Measurements from ENCODE around the gene IL4R. TPM values are rescaled to one million over a fixed set of nuclear protein-coding genes. Genes with fewer than 3 reads are reported as not detected.

The IL4R gene
- total RNA-seq, 1 experiment from 2014 or later, result 25.6 TPM

DNA sequence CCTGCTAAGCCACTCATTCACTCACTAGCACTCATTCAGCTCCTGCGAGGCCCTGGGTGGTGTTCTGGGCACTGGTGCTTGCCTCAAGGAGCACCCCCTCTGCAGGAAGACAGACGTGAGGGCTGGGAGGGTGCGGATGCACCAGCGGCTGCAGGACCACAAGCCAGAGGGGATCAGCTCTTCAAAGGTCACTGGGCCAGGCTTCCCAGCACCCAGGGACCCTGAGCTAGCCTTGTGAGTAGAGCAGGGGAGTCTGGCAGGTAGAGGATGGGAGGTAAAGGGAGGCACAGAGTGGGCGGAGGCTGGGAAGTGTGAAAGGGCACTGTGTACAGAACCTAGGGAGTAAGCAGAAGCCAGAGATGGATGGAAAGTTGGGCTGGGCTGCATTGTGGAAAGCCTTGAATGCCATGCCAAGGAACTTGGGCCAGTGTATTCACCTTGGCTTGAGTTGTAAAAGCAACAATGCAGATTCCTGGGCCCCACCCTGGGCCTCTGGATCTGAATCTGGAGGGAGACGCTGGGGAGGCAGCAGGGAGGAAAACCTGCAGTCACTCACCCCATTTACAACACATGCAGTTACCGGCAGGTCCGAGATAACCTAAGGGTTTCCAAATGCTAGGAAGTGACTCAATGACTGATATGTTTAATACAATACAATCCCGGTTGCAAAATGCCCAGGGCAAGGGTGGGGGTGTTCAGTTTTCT, 1.7 kb downstream of the IL4R start:
- DNase-seq (ENCODE audit: low spot score), result peak; percentile 83

DNA sequence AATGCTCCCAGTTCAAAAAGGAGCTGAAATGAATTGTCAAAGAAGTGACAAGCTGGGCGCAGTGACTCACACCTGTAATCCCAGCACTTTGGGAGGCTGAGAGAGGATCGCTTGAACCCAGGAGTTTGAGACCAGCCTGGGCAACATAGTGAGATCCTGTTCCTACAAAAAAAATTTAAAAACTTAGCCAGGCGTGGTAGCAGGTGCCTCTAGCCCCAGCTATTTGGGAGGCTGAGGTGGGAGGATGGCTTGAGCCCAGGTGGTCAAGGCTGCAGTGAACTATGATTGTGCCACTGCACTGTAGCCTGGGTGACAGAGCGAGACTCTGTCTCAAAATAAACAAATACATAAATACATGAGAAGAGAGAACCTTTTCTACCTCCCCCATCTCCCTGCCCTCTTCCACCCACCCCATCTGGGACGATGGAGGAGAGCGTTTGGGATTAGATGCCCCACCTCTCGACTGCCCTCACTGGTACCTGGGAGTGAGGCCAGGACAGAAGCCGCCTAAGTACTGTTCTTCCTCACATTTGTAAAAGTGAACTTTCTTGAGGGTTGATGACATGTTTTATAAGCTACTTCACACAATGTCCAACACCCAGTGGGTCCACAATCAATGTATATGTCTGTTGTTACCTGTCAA, 2.4 kb downstream of the IL4R start:
- DNase-seq (ENCODE audit: low spot score), result no peak

DNA sequence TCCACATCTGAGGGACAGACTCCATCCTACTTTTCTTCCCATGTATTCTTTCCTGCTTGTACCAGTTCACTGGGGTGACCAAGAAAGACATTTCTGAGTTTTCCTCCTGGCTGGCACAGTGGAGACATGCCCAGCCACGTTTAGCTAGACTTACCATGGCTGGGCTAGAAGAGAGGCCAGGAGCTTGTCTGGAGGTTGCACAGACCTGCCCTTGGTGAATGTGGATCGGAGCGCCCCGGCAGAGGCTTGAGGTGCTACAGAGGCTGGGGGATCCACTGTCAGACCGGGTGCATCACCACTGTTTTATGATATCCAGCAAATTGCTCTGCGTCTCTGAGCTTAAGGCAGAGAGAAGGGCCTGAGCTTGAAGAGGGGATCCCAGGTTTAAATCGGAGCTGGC, 3.5 kb downstream of the IL4R start:
- DNase-seq (ENCODE audit: low spot score), result no peak

DNA sequence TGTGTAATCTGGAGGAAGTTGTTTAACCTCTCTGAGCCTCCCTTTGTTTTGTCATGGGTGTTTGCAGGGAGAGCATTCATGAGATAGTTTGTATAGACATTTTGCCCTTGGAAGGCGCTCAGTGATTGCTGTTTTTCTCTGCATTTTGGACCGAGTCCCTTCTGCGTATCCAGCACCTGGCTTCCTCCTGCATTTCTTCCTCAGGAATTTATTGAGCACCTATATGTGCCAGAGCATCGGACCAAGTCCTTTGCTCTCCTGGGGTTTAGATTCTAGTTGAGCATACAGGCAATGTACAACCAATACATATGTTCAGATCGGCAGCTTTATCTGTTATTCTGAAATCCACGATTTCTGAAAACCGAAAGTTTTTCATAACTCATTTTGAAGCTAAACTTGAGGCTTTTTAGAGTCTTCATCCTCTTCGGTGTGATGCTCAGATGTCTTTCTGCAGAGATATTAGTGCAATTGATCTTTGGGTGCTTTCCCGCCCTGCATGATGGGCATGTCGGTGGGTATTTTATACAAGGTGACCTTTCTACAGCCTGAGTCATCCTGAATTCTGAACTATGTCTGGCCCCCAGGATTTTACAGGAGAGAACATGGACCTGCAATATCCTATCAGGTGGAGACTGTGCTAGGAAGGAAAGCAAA, 4.1 kb downstream of the IL4R start:
- DNase-seq (ENCODE audit: low spot score), result no peak

DNA sequence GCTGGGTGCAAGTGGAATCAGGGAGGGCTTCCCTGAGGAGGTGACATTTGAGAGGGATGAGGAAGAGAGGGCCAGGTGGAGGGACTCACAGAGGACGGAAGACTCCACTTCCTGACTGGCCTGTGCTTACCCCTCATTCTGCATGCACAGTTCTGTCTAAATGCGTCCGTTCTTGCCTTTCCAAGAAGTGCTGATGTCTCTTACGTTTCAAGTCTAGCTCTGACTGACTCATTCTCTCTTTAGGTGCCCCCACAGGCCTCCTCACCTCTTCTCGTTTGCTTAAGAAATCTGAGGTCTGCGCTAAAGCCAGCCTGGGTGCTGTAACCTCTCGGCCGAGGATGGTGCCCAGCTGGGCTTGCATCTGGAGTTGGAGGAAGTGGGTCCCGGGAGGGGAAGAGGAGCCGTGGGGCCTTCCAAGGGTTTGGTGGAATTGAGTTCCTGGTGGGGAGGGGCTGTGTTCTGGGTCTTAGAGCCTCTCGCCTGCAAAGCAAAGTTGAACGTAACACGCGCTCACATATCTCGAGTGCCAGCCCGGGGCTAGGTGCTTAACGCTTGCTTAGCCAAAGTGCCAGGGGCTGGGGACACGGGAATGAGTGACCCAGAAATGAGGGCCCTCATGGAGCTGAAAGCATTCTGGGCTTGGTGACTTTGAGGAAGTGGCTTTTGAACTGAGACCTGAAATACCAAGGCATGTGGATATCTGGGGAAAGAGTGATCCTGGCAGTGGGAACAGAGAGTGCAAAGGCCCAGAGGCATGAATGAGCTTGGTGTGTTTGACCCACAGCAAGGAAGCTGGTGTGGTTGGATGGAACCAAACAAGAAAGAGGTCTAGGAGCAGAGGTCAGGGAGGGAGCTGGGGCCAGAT, 4.8 kb downstream of the IL4R start:
- DNase-seq (ENCODE audit: low spot score), result no peak

DNA sequence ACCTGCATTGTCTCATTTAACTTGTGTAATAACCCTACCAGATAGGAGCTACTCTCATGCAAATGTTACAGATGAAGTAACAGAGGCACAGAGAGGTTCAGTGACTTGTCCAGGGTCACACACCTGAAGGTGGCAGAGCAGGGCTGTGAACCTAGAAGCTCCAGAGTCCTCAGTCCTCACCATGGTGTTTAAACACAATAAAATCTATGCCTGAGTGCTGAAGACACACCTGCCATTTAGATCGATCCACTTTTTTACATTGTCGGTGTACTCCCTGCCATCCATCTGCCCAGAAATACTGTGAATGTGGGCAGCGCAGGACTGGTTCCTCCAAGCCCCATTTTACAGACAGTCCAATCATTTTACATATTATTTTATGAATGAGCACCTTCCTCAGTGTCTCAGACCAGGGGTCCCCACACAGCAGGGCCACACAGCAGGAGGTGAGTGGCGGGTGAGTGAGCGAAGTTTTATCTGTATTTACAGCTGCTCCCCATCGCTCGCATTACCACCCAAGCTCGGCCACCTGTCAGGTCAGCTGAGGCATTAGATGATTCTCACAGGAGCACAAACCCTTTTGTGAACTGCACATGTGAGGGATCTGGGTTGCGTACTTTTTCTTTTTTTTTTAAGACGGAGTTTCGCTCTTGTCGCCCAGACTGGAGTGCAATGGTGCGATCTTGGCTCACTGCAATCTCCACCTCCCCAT, 5.6 kb downstream of the IL4R start:
- no peak for DNase-seq (ENCODE audit: low spot score)

DNA sequence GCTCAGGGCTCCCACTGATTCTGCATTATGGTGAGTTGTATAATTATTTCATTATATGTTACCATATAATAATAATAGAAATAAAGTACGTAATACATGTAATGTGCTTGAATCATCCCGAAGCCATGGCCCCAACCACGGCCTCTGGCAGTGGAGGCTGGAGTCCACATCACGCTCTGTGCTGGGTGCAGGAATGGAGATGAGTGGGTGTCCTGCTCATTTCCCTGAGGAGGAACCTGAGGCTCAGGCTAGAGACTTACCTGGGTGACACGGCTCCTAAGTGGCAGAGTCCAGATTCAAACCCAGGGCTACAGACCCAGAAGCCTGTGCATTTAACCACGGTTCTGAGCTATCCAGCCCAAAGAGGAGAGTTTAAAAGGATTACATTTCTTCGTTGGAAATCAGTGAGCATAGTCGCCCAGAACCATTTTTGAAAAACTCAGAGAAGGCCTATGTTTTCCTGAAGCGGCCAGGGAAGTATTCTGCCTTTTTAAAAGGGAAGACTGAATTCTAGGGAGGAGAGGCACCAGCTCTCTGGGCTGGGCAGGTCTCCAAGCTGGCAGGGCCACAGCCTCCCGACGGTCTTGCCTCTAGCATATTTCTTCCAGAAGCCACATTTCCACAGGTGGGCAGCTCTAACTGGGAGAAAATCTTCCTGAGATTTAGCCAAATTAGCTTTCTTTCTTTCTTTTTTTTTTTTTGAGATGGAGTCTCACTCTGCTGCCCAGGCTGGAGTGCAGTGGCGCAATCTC, 6.7 kb downstream of the IL4R start:
- no peak for DNase-seq (ENCODE audit: low spot score)

DNA sequence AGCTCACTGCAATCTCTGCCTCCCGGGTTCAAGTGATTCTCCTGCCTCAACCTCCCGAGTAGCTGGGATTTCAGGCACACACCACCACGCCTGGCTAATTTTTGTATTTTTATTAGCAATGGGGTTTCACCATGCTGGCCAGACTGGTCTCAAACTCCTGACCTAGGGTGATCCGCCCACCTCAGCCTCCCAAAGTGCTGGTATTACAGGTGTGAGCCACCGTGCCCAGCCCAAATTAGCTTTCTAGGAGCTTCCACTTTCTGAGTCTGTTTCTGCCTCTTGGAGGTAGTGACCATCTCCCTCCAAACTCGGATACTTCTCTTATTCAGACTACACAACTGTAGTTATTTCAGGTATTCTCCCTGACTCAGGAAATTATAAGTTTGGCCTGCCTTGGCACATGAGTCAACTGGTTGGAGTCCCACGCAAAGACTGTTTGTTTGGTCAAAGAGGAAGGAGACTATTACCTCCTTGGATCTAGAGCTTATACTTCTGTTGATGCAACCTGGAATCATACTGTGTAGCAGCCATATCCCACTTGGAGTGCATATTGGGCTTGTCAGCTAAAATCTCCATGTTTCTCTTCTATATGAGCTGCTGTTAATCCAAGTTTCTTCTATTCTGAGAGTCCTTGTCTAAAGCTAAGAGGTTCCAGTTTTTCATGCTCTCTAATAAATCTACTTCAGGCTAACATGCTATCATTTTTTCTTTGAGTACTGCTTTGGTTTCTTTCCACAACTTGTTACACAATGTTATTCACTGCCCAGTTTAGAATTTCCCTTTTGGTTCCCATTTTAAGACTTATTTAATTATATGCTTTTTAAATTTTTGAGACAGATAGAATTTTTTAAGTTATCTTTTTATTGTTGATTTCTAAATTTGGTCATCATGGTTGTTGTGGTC, 7.5 kb downstream of the IL4R start:
- no peak for DNase-seq (ENCODE audit: low spot score)

DNA sequence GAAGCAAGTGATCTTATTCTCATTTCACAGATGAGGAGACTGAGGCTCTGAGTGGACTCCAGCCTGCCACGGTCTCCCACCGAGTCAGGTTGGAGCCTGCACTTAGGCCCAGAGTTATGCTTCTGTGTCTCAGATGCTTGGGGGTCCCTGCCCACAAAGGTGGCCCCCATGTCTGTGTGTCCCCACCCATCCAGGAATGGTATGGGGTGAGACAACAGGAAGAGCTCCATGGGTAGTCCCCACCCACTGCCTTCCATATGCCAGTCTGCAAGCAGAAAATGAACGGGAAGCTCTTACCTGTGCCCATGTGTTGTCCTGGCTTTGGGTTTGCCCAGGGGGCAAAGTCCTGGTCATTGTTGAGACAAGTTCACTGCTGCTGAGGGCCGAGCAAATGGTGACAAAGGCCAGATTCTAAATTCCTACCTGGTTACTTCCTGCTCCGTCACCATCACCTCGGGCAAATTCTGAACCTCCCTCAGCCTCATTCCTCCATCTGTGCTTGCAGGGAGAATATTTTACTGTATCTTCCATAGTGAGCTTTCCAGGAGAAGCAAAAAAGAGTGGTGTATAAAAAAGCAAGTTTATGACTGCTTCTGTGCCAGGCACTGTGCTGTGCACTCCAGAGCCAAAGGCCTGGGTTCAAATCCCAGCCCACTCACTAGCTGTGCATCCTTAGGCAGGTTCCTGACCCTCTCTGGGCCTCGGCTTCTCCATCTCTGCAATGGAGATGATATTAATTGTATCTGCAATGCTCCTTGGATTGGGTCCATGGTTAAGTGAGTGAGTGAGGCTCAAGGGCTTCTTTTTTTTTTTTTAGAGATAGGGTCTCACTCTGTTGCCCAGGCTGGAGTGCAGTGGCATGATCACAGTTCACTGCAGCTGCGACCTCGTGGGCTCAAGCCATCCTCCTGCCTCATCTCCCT, 9.3 kb downstream of the IL4R start:
- no peak for DNase-seq (ENCODE audit: low spot score)

DNA sequence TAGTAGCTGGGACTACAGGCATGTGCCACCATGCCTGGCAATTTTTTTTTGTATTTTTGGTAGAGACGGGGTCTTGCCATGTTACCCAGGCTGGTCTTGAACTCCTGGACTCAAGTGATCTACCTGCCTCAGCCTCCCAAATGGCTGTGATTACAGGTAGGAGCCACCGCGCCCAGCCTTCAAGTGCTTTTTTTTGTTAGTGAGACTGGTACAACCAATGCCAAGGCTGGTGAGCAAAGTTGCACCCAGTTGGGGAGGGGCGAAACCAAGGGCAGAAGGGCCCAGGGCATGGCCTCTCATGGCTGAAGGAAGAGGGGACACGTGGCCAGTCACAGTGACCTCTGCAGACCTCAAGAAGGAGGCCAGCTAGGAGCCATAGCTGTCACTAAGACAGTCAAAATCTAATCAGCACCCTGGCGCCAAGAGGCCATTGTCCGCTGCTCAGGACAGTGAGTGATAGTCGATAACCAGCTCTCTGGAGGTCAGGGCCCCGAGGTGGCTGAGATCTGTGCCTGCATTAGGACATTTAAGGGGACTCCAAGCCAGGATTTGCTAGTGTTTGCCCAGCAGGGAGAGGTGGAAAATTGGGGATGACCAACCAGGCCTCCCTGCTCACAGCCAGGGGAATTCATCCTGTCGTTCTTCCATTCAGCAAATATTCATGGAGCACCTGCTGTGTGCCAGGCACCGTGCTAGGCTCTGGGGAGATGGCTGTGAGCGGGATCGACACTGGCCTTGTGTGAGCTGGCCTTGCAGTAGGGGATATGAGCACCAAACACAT, 10.2 kb downstream of the IL4R start:
- no peak for DNase-seq (ENCODE audit: low spot score)

DNA sequence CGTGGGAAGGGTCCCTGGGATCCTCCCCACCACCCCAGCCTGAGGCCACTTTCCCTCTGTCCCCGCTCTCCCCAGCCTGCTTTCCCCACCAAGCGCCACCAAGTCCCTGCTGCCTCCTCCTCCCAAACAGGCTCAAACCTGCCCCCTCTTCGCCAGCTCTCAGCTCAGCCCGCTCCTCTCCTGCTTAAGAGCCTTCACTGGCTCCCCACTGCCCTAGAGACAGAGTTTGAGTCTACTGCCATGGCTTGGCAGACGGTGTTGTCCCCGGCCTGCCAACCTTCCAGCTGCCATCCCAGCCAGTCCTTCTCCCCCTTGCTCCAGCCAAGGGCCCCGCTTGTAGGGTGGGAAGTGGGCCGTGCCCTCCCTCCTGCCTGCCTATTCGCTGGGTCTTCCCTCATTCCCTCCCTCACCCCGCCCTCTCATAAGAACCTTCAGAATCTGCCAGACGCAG, 11.1 kb downstream of the IL4R start:
- no peak for DNase-seq (ENCODE audit: low spot score)

DNA sequence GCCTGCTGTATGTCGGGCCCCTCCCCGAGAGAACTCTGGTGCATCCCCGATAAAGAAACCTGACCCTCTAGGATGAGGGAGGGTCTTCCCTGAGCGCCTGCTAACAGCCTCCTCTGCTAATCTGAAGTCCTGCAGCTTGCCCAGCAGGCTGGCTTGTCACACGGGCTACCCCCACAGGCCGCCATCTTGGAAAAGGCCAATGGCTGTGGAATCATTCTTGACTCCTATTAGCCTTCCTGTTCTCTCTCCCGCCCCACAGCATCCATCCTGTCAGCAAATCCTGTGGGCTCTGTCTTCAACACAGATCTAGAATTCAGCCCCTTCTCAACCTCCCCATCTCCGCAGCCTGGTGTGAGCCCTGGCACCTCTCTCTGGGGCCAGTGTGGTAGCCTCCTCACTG, 12.0 kb downstream of the IL4R start:
- DNase-seq (ENCODE audit: low spot score), result no peak

DNA sequence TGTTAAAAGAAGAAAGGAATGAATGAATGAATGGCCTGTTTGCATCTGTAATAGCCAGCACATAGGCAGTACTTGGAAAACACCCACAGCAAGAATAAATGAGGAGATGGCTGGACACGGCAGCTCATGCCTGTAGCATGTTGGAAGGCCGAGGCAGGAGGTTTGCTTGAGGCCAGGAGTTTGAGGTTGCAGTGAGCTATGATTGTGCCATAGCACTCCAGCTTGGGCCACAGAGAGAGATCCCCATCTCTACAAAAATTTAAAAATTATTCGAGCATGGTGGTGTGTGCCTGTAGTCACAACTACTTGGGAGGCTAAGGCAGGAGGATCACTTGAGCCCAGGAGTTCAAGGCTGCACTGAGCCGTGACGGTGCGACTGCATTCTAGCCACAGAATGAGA, 12.5 kb downstream of the IL4R start:
- DNase-seq (ENCODE audit: low spot score), result no peak

DNA sequence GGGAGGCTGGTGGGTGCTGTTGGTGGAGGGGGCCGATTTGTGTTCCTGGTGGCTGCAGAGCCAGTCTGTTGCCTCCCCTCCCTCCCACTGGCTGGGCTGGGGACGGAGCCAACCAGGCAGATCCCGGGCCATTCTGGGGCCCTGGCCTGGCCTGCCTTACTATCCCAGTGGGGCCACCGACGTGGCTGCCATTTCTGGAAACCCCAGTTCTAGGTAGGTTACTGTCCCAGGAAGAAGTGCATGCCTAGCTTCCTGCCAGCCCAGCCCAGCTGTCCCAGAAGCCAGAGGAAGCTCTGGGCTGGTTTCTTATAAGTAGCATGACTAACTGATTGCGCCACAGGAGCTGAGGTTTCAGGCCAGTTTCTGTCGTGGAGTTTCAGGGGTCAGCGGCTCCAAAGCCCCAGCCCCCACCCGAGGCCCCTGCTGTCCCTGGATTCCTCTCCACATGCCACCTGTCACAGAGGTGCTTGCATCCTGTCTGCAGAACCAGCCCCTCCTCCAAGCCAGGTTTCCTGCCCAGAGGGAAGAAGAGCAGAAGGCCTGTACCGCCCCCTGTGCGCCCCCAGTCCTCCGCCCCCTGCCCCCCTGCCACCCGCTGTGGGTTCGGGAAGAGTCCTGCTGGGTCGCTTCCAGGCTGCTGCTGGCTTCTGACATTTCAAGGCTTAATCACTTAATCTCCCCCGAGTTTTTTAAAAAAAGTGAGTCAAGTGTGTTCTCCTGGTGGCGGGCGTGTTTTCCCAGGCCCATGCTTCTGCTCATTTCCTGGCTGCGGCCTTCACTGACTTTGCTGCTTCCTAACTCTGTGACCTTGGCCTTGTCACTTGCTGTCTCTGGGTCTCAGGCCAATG, 13.2 kb downstream of the IL4R start:
- DNase-seq (ENCODE audit: low spot score), result peak; percentile 97

DNA sequence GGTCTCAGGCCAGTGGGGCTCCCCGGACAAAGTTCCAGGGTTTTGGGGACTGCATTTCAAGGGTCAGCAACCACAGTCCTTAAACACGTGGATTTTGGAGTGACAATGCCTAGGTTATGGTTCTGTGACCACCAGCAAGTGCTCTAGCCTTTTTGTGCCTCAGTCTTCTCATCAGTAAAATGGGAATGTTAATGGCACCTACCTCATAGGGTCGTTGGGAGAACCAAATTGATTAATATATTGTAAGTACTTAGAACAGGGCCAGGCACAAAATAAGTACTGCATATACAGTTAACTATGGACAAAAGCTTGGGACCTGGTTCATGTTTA, 13.8 kb downstream of the IL4R start:
- no peak for DNase-seq (ENCODE audit: low spot score)

DNA sequence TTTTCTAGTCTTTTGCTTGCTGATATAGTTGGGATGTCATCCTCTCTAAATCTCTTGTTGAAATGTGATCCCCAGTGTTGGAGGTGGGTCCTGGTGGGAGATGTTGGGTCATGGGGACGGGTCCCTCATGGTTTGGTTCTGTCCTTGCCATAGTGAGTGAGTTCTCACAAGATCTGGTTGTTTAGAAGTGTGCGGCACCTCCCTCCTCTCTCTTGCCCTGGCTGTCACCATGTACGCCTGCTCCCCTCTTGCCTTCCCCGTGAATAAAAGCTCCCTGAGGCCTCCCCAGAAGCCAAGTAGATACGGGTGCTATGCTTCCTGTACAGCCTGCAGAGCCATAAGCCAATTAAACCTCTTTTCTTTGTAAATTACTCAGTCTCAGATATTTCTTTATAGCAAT, 15.2 kb downstream of the IL4R start:
- no peak for DNase-seq (ENCODE audit: low spot score)

Data from A172 (cell line).